Muscle layer of colon (tissue), 2 donors: ENCODE results near the gene SORBS1.

Experiments used
- H3K27ac ChIP-seq: one replicate; pipeline ENCODE4 v1.7.0; 2013; ENCODE audit warnings: low read depth, mild to moderate bottlenecking, low read length, moderate library complexity
- H3K27me3 ChIP-seq, 2 donors: one replicate each; pipeline ENCODE4 v1.7.0; 2013; ENCODE audit warnings: low read length in 2 of 2, mild to moderate bottlenecking in 2 of 2; ENCODE audit not compliant: insufficient read depth in 2 of 2, control insufficient read depth in 1 of 2
- H3K36me3 ChIP-seq: one replicate; pipeline ENCODE4 v1.7.0; 2013; ENCODE audit warnings: mild to moderate bottlenecking, low read length; ENCODE audit not compliant: insufficient read depth
- H3K4me1 ChIP-seq: one replicate; pipeline ENCODE4 v1.7.0; 2013; ENCODE audit warnings: mild to moderate bottlenecking, low read length; ENCODE audit not compliant: insufficient read depth
- H3K4me3 ChIP-seq, 2 donors: one replicate each; pipeline ENCODE4 v1.7.0; 2013; ENCODE audit warnings: low read length in 2 of 2, low read depth in 1 of 2, mild to moderate bottlenecking in 1 of 2, moderate library complexity in 1 of 2
- H3K9ac ChIP-seq: one replicate; pipeline ENCODE4 v1.7.0; 2013; ENCODE audit warnings: low read length
- H3K9me3 ChIP-seq: one replicate; pipeline ENCODE4 v1.7.0; 2013; ENCODE audit warnings: mild to moderate bottlenecking, low read length
- donor health status: abdominal sarcoma.
- donor health status: Adenocarcinoma of cecum.

Gene SORBS1

DNA sequence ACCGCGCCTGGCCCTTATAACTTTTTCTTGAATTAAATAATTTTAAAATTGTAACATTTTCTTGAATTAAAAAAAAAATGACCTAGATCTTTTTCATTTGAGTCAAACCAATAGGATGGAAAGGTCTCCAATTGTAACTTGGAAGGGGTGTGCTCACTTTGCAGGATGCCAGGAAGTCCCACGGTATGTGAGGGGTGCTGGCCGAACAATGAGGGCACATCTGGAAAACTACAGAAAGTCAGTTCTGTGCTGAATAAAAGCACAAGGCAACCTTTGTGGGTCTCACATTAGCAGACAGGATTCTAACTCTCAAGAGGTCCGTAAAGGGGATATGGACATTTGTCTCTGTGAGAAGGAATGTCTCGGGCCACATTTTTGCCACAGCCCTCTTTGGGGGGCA is 217.6 kb downstream of the SORBS1 start:
- Histone ChIP-seq H3K9ac (no peak overlapping the region), H3K36me3 (peaks cover 74% of the 10 kb centered on the region), H3K4me3 (no peak overlapping the region), H3K9me3 (no peaks in the 10 kb centered on the region), H3K27me3 (no peaks in the 10 kb centered on the region), H3K27ac (no peak overlapping the region), H3K4me1 (peaks cover 12% of the 10 kb centered on the region)

DNA sequence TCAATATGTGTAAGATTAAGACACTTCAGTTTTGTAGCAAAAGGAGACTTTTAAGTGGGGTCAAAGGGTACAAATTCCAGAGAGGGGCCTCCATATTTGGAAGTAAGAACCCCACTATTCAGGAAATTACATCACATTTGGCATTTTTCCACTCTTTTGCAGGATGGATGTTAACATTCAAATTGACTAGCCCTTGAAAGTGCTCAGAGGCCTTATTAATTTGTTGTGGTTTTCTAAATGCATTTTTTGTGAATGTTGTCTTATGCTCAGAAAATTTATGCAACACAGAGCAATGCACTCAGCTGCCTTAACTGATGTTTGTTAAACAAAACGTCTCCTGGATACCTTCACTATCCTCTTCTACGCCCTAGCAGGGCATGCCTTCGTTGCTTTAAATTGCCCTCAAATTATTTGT is 219.4 kb downstream of the SORBS1 start:
- no peak overlapping the region for H3K9ac ChIP-seq
- peaks cover 12% of the 10 kb centered on the region for H3K4me1 ChIP-seq
- H3K27me3 ChIP-seq, result no peaks in the 10 kb centered on the region
- no peaks in the 10 kb centered on the region for H3K9me3 ChIP-seq
- peaks cover 77% of the 10 kb centered on the region for H3K36me3 ChIP-seq
- no peak overlapping the region for H3K4me3 ChIP-seq
- H3K27ac ChIP-seq, result no peak overlapping the region

- Histone ChIP-seq H3K9me3 (no peaks in the 10 kb centered on the region), H3K4me1 (peaks cover 30% of the 10 kb centered on the region), H3K4me3 (no peak overlapping the region), H3K36me3 (peaks cover 78% of the 10 kb centered on the region), H3K27me3 (no peaks in the 10 kb centered on the region), H3K9ac (no peak overlapping the region), H3K27ac (no peak overlapping the region)
Measured at GRCh38 chr10:95339863-95340262, 221.3 kb downstream of the SORBS1 start.

GRCh38 chr10:95337423-95338160 is 223.6 kb downstream of the SORBS1 start:
- no peak overlapping the region for H3K27ac ChIP-seq
- no peak overlapping the region for H3K9ac ChIP-seq
- H3K27me3 ChIP-seq, result no peaks in the 10 kb centered on the region
- peaks cover 40% of the 10 kb centered on the region for H3K4me1 ChIP-seq
- no peaks in the 10 kb centered on the region for H3K9me3 ChIP-seq
- H3K36me3 ChIP-seq, result peaks cover 93% of the 10 kb centered on the region
- no peak overlapping the region for H3K4me3 ChIP-seq

DNA sequence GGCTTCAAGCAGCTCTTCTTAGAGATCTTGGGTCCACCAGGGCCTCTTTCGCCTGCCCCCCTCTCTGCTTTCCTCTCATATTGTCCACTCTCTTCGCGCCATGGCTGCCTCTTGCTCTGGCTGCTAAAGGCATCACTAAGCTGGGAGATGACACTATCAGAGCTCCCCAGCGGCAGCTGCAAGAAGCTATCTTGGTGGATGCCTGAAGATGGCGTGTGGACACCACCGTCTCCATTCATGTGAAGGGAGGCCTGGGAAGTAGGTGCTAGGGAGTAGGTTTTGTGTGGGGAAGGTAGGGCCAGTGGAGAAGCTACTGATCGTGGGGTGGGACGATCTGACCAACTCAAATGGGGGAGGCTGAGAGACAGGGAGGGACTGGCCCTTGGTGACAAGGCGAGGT is 224.5 kb downstream of the SORBS1 start:
- Histone ChIP-seq H3K27me3 (no peaks in the 10 kb centered on the region), H3K4me3 (no peak overlapping the region), H3K27ac (no peak overlapping the region), H3K36me3 (peaks cover 93% of the 10 kb centered on the region), H3K9ac (no peak overlapping the region), H3K4me1 (peaks cover 34% of the 10 kb centered on the region), H3K9me3 (no peaks in the 10 kb centered on the region)

GRCh38 chr10:95335933-95336699 is 225.1 kb downstream of the SORBS1 start:
- no peak overlapping the region for H3K4me3 ChIP-seq
- no peak overlapping the region for H3K9ac ChIP-seq
- H3K9me3 ChIP-seq, result no peaks in the 10 kb centered on the region
- H3K27me3 ChIP-seq, result no peaks in the 10 kb centered on the region
- H3K4me1 ChIP-seq, result peaks cover 28% of the 10 kb centered on the region
- H3K36me3 ChIP-seq, result peaks cover 93% of the 10 kb centered on the region
- no peak overlapping the region for H3K27ac ChIP-seq

DNA sequence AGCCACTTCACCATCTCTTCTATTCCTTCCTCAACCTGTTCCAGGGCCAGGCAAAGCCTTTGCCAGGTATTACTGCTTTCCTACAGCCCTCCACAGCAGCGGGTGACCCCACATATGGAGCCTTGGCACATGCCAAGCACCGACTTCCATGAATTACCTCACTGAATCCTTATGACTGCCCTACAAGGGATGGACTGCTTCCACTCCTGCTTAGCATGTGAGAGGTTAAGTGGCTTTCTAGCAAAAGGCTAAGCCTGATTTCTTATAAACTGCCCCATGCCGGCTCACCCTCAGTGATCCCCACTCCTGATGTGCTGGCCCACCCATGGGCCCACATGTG is 226.4 kb downstream of the SORBS1 start:
- Histone ChIP-seq H3K9me3 (no peaks in the 10 kb centered on the region), H3K9ac (no peak overlapping the region), H3K27me3 (no peaks in the 10 kb centered on the region), H3K27ac (peak overlapping the region; percentile 59), H3K4me3 (no peak overlapping the region), H3K4me1 (peaks cover 28% of the 10 kb centered on the region), H3K36me3 (peaks cover 90% of the 10 kb centered on the region)

DNA sequence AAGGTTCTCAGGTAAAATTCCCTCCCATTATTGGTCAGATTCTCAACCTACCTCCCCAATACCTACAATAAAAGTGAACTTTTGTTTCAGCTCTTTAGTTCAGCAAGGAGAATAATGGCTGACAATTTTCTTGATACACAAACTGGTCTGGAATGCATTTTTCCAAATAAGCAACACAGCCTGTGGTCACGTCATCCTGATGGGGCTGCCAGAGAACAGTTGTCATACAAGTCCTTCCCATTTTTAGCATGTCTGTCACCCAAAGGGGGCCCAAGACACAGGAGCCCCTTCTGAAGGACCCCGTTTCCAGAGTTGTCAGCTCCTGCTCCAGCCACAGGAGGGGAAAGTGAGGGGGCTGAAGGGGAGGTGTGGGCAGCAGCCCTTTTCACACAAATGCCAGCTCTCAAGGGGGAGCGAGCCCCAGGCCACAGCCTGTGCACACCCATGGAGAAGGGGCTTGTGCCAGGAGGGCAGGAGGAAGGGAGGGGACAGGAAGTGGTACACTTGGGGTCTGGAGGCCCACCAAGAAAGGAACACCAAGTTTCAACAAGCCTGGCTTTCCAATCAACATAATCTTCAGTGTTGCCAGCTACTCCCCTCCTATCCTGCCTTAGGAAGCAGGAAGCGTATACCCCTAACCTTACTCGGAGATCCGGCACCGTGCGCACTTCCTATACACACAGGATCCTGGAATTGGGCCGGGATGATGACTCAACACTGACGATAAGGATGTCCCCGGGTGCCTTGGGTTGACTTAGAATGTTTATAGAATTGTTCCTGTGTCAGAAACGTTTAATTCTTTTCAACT is 227.0 kb downstream of the SORBS1 start:
- no peak overlapping the region for H3K9ac ChIP-seq
- no peaks in the 10 kb centered on the region for H3K27me3 ChIP-seq
- H3K4me3 ChIP-seq, result no peak overlapping the region
- peaks cover 28% of the 10 kb centered on the region for H3K4me1 ChIP-seq
- peaks cover 86% of the 10 kb centered on the region for H3K36me3 ChIP-seq
- H3K27ac ChIP-seq, result peak overlapping the region; percentile 53
- no peaks in the 10 kb centered on the region for H3K9me3 ChIP-seq

DNA sequence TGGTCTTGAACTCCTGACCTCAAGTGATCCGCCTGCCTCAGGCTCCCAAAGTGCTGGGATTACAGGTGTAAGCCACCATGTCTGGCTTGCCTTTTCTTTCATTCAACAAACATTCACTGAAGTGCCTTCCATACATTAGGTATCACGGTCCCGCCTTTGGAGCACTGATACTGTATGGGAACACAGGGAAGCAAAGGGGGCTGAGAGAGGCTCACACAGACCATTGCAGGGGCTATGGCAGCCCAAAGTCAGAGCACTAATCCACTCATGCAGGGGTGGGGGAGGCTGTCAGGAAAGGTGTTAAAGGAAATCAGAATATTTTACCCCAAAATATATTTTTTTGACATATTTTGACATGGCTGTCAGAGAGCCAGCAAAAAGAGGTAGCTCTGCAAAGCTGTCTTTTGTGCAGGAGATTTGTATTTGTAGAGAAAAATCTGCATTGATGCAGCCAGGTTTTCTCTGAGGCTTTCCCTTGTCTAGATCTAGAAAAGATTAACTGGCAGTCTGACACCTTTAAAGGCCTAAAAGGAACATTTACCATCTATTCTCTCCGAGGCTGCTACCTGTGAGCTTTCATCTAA is 228.4 kb downstream of the SORBS1 start:
- H3K9me3 ChIP-seq, result no peaks in the 10 kb centered on the region
- no peak overlapping the region for H3K9ac ChIP-seq
- no peak overlapping the region for H3K27ac ChIP-seq
- H3K4me3 ChIP-seq, result no peak overlapping the region
- peaks cover 86% of the 10 kb centered on the region for H3K36me3 ChIP-seq
- no peaks in the 10 kb centered on the region for H3K27me3 ChIP-seq
- peaks cover 37% of the 10 kb centered on the region for H3K4me1 ChIP-seq

DNA sequence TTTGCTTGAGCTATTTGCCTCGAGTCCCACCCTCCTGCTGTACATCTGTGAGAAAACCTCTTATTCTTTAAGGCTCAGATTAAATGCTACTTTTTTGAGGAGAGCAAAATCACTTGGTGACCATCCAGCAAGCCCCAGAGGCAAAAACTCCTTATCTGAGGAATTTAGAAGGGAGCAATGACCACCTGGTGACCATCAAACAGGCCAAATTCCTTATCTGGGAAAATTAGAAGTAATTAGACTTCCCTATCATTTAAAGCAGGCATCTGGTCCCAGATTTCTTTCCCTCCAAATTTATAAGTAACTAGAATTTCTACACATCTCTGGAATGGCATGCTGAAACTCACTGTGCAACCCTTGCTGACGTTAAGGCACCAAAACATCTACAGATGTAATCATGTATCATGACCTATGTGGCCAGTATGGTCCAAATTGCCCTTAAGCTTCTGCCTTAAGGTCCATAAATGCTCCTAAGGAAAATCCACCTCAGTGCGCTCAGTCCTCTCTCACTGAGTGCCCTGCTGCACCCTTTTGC is 229.5 kb downstream of the SORBS1 start:
- Histone ChIP-seq H3K4me3 (no peak overlapping the region), H3K9ac (no peak overlapping the region), H3K27ac (no peak overlapping the region), H3K9me3 (no peaks in the 10 kb centered on the region), H3K27me3 (no peaks in the 10 kb centered on the region), H3K4me1 (peaks cover 44% of the 10 kb centered on the region), H3K36me3 (peaks cover 89% of the 10 kb centered on the region)

- Histone ChIP-seq H3K4me3 (no peak overlapping the region), H3K9ac (no peak overlapping the region), H3K4me1 (peaks cover 38% of the 10 kb centered on the region), H3K9me3 (no peaks in the 10 kb centered on the region), H3K27me3 (no peaks in the 10 kb centered on the region), H3K36me3 (peaks cover 83% of the 10 kb centered on the region), H3K27ac (no peak overlapping the region)
Measured at GRCh38 chr10:95330966-95331453, 230.2 kb downstream of the SORBS1 start.
